SJSA1 (cell line): Measurements from ENCODE around the gene OR5A1. TPM values are rescaled to one million over a fixed set of nuclear protein-coding genes. Genes with fewer than 3 reads are reported as not detected.
"Not testable (repeated sequence)": the region's sequence is repeated elsewhere in the genome, so short reads cannot be mapped to it uniquely, and the experiment has no call there.

Experiments used
- DNase-seq, 2 experiments: peaks; one replicate each; pipeline ENCODE4 v3.0.0-alpha.2; 2015 to 2020; ENCODE audit warnings: low spot score in 2 of 2, low read depth in 1 of 2
- H3K27ac ChIP-seq: fragments of 250-450 bp; sonication (Bioruptor Pico); 2 replicates; pipeline ENCODE4 v1.5.1; 2020; ENCODE audit warnings: mild to moderate bottlenecking, moderate library complexity
- H3K27me3 ChIP-seq: fragments of 250-450 bp; sonication (Bioruptor Pico); replicated peaks from 2 replicates; pipeline ENCODE4 v1.5.1; 2020; ENCODE audit warnings: mild to moderate bottlenecking, moderate library complexity
- H3K36me3 ChIP-seq: fragments of 250-450 bp; sonication (Bioruptor Pico); 2 replicates; pipeline ENCODE4 v1.5.1; 2020; ENCODE audit warnings: mild to moderate bottlenecking
- H3K4me1 ChIP-seq: fragments of 250-450 bp; sonication (Bioruptor Pico); replicated peaks from 2 replicates; pipeline ENCODE4 v1.6.1; 2021; ENCODE audit warnings: mild to moderate bottlenecking
- H3K4me3 ChIP-seq: fragments of 250-450 bp; sonication (Bioruptor Pico); 2 replicates; pipeline ENCODE4 v1.5.1; 2020; ENCODE audit warnings: mild to moderate bottlenecking
- H3K9me3 ChIP-seq: fragments of 250-450 bp; sonication (Bioruptor Pico); replicated peaks from 2 replicates; pipeline ENCODE4 v1.5.1; 2020; ENCODE audit warnings: mild to moderate bottlenecking
- total RNA-seq: library from RNA; depleted of rRNA; stranded (reverse); fragments of >200 nt; shearing (Covaris generic); gene quantifications from 2 replicates; pipeline ENCODE4 v1.2.3, GENCODE V29; 2014; rRNA removed

OR5A1 gene
- total RNA-seq, 1 experiment from 2014 or later, result not detected

GRCh38 chr11:59429924-59430516 lies 6.2 kb upstream of the OR5A1 start:
- Histone ChIP-seq H3K4me1 (no peaks in the 10 kb centered on the region), H3K4me3 (no peak overlapping the region), H3K27ac (no peak overlapping the region), H3K9me3 (no peaks in the 10 kb centered on the region), H3K36me3 (no peaks in the 10 kb centered on the region), H3K27me3 (no peaks in the 10 kb centered on the region; the same call in none of the 2 replicates)
- peak in 1 of 2 experiments; percentile 41 for DNase-seq

GRCh38 chr11:59437770-59438169 lies 1.5 kb downstream of the OR5A1 start:
- Histone ChIP-seq H3K36me3 (no peaks in the 10 kb centered on the region), H3K9me3 (no peaks in the 10 kb centered on the region), H3K4me3 (no peak overlapping the region), H3K27me3 (0 out of 2 replicates have a peak, but pooled peaks cover 4% of the 10 kb centered on the region), H3K4me1 (no peaks in the 10 kb centered on the region), H3K27ac (no peak overlapping the region)
- DNase-seq, result no peak

GRCh38 chr11:59445624-59446023 lies 9.4 kb downstream of the OR5A1 start:
- not testable (repeated sequence) for H3K4me3 ChIP-seq, DNase-seq, H3K36me3 ChIP-seq, H3K27ac ChIP-seq, H3K9me3 ChIP-seq, H3K27me3 ChIP-seq, H3K4me1 ChIP-seq

GRCh38 chr11:59448484-59448883 lies 12.2 kb downstream of the OR5A1 start:
- Histone ChIP-seq H3K27me3 (no peaks in the 10 kb centered on the region), H3K9me3 (no peaks in the 10 kb centered on the region), H3K4me1 (no peaks in the 10 kb centered on the region), H3K27ac (no peak overlapping the region), H3K36me3 (no peaks in the 10 kb centered on the region), H3K4me3 (no peak overlapping the region)
- DNase-seq, result no peak

- H3K4me3 ChIP-seq, result no peak within 1 kb of the TSS
- no peak for DNase-seq
- no peaks in the 10 kb centered on the region for H3K27me3 ChIP-seq
- no peak within 1 kb of the TSS for H3K27ac ChIP-seq
- H3K9me3 ChIP-seq, result no peaks in the 10 kb centered on the region; the same call in 1 of the 2 replicates
- no peaks in the 10 kb centered on the region for H3K36me3 ChIP-seq
- no peaks in the 10 kb centered on the region for H3K4me1 ChIP-seq
These were observed 20.4 kb downstream of the OR5A1 start, which contains the start of gene OR4D6 for GRCh38 chr11:59456661-59457060. TSS of gene OR4D6 (plus strand) at chr11:59456961. CDS start at chr11:59456961, 0 bp downstream.

GRCh38 chr11:59459916-59460315 lies 23.6 kb downstream of the OR5A1 start:
- Histone ChIP-seq H3K27me3 (no peaks in the 10 kb centered on the region), H3K4me1 (0 out of 2 replicates have a peak, but pooled peaks cover 4% of the 10 kb centered on the region), H3K36me3 (no peaks in the 10 kb centered on the region), H3K27ac (no peak overlapping the region), H3K4me3 (no peak overlapping the region), H3K9me3 (no peaks in the 10 kb centered on the region; the same call in 1 of the 2 replicates)
- DNase-seq, result no peak

GRCh38 chr11:59463190-59463641 lies 26.9 kb downstream of the OR5A1 start:
- Histone ChIP-seq H3K27me3 (no peaks in the 10 kb centered on the region), H3K4me1 (0 out of 2 replicates have a peak, but pooled peaks cover 4% of the 10 kb centered on the region), H3K4me3 (no peak overlapping the region), H3K9me3 (no peaks in the 10 kb centered on the region; the same call in 1 of the 2 replicates), H3K27ac (no peak overlapping the region), H3K36me3 (no peaks in the 10 kb centered on the region)
- peak in 1 of 2 experiments; percentile 48 for DNase-seq

GRCh38 chr11:59473015-59473414 lies 36.7 kb downstream of the OR5A1 start, which contains the start of gene OR4D10:
TSS of gene OR4D10 (plus strand) at chr11:59473315. CDS start at chr11:59477430, 4,115 bp downstream.
- Histone ChIP-seq H3K4me3 (no peak within 1 kb of the TSS), H3K27ac (no peak within 1 kb of the TSS), H3K9me3 (no peaks in the 10 kb centered on the region), H3K36me3 (no peaks in the 10 kb centered on the region), H3K4me1 (no peaks in the 10 kb centered on the region), H3K27me3 (no peaks in the 10 kb centered on the region)
- DNase-seq, result no peak

- H3K27me3 ChIP-seq, result no peaks in the 10 kb centered on the region
- no peaks in the 10 kb centered on the region for H3K36me3 ChIP-seq
- H3K4me1 ChIP-seq, result no peaks in the 10 kb centered on the region
- H3K4me3 ChIP-seq, result no peak overlapping the region
- no peak overlapping the region for H3K27ac ChIP-seq
- DNase-seq, result no peak
- H3K9me3 ChIP-seq, result no peaks in the 10 kb centered on the region
These were observed 38.9 kb downstream of the OR5A1 start for GRCh38 chr11:59475176-59475575.

- Histone ChIP-seq H3K9me3 (no peaks in the 10 kb centered on the region), H3K4me3 (no peak overlapping the region), H3K4me1 (no peaks in the 10 kb centered on the region), H3K36me3 (no peaks in the 10 kb centered on the region), H3K27me3 (no peaks in the 10 kb centered on the region), H3K27ac (no peak overlapping the region)
- no peak for DNase-seq
These were observed 43.6 kb downstream of the OR5A1 start for GRCh38 chr11:59479906-59480305.

GRCh38 chr11:59480359-59480758 lies 44.1 kb downstream of the OR5A1 start:
- no peak for DNase-seq

More at GRCh38 chr11:59480359-59480758, 44.1 kb downstream of the OR5A1 start:
- Histone ChIP-seq H3K4me1 (no peaks in the 10 kb centered on the region), H3K27me3 (peaks cover under 1% of the 10 kb centered on the region; the same call in 1 of the 2 replicates), H3K9me3 (no peaks in the 10 kb centered on the region), H3K36me3 (no peaks in the 10 kb centered on the region), H3K27ac (no peak overlapping the region), H3K4me3 (no peak overlapping the region)

Other genes with a start within 250 kb of the OR5A1 start
- not detected in 2 replicates for gene MPEG1, start 223.5 kb upstream of the OR5A1 start, total RNA-seq
- not detected in 2 replicates for gene OR5AN1, start 77.6 kb upstream of the OR5A1 start, total RNA-seq
- not detected in 2 replicates for gene OR5A2, start 10.1 kb upstream of the OR5A1 start, total RNA-seq
- gene OR4D6, start 20.5 kb downstream of the OR5A1 start, total RNA-seq, result not detected in 2 replicates
- not detected in 2 replicates for gene OR4D10, start 36.8 kb downstream of the OR5A1 start, total RNA-seq
- gene OR4D11, start 67.1 kb downstream of the OR5A1 start, total RNA-seq, result not detected in 2 replicates
- gene OR4D9, start 75.1 kb downstream of the OR5A1 start, total RNA-seq, result not detected in 2 replicates
- 19.9 and 30.3 TPM in 2 replicates for gene OSBP, start 179.3 kb downstream of the OR5A1 start, total RNA-seq
- gene PATL1, start 232.6 kb downstream of the OR5A1 start, total RNA-seq, result 17.7 and 24.9 TPM in 2 replicates